HG02943 (cell line): ENCODE results near the gene SESTD1.
"Not testable (repeated sequence)": the region's sequence is repeated elsewhere in the genome, so short reads cannot be mapped to it uniquely, and the experiment has no call there.

ENCODE experiments used
- ATAC-seq: cut with Tn5 transposase; IDR thresholded peaks from one replicate; pipeline ENCODE4 v1.9.1; 2021; ENCODE audit warnings: mild to moderate bottlenecking, low read depth, moderate library complexity; ENCODE audit not compliant: unreplicated experiment

Gene SESTD1

DNA sequence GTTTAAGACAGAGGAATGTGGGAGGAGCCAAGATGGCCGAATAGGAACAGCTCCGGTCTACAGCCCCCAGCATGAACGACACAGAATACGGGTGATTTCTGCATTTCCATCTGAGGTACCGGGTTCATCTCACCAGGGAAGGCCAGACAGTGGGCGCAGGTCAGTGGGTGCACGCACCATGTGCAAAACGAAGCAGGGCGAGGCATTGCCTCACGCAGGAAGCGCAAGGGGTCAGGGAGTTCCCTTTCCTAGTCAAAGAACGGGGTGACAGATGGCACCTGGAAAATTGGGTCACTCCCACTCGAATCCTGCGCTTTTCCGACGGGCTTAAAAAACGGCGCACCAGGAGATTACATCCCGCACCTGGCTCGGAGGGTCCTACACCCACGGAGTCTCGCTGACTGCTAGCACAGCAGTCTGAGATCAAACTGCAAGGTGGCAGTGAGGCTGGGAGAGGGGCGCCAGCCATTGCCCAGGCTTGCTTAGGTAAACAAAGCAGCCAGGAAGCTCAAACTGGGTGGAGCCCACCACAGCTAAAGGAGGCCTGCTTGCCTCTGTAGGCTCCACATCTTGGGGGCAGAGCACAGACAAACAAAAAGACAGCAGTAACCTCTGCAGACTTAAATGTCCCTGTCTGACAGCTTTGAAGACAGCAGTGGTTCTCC lies 68.6 kb downstream of the SESTD1 start:
- ATAC-seq, result not testable (repeated sequence)

- ATAC-seq, result no peak
Measured at GRCh38 chr2:179195141-179195540, 69.5 kb downstream of the SESTD1 start.

DNA sequence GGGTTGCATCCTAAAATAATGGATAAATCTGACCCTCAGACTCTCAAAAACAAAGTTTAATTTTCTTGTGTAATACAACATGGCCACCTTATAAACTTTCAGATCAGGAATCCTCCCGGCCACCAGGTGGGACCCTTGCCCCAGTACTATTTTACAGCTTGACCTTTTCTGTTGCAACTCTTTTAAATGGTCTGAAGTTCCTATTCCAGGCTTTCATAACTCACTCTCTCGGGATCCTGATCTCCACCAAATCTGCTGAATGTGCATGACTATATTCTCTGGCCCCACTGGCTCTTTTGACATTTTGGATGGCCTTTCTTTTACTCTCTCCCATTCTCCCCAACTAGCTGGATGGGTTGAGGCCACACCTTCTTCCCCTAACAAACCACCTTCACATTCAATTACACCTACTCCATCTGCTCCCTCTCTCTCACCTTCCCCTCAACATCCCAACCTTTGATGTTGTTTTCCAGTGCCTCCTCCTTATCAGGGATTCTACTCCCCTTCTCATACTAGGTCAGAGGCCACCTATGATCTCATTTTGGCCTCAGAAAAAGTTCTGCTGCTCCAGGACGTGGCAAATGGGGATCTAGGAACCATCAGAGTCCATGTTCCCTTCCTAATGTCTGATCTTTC lies 70.8 kb downstream of the SESTD1 start:
- ATAC-seq, result no peak

GRCh38 chr2:179191110-179191509 lies 73.5 kb downstream of the SESTD1 start:
- no peak for ATAC-seq

GRCh38 chr2:179186126-179186525 lies 78.5 kb downstream of the SESTD1 start:
- ATAC-seq, result no peak

DNA sequence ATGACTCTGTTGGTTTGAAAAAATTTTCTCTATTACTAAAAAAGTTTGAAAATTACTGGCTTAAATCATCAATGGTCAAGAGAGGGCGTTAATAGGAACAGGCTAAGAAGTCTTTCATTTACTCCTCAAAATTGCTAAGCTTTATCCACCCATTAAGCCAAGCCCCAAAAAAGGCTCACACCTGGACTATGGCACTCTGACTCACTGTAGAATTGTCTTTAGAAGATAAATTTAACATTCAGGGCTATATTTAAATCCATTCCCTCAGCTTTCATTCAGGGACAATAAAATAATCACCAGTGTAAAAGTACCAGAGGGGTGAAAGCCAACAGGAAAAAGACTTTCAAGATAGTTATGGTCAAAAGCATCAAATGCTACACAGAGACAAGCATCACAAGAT lies 80.0 kb downstream of the SESTD1 start:
- ATAC-seq, result no peak

DNA sequence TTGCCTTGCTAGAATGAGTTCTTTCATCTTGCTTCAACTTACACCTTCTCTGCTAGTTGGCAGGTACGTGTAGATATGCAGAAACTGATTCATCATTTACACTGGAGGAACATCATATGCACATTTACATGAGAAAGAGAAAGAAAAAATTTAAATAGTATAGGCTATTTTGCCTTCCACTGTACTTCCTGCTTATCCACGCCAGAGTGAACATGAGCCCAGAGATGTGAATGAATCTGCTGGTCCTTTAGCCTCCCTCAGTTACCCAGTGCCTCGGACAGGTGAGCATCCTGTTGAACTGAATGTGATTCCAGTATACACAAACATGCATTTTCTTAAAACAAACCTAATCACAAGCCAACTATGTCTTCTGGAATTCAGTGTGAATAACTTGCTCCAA lies 83.6 kb downstream of the SESTD1 start:
- ATAC-seq, result no peak

DNA sequence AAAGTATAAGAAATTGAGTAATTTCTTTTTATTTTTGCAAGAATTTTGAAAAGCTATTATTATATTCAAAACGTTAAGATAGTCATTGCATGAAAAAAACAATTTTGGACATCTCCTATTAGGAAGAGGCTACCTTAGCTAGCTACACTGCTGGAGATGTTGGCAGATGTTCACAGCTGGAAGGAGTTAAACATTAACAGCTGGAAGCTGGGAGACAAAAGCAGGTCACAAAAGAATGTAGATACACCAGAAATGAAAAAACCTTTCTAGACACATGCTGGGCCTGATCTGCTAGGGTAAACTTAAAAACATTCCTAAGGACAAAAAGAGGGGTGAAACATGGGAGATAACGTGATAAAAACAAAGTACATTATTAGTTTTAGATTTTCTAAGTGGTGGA lies 84.4 kb downstream of the SESTD1 start:
- no peak for ATAC-seq

- no peak for ATAC-seq
Measured at GRCh38 chr2:179179719-179180118, 84.9 kb downstream of the SESTD1 start.

- no peak for ATAC-seq
Measured at GRCh38 chr2:179177694-179178093, 86.9 kb downstream of the SESTD1 start.

DNA sequence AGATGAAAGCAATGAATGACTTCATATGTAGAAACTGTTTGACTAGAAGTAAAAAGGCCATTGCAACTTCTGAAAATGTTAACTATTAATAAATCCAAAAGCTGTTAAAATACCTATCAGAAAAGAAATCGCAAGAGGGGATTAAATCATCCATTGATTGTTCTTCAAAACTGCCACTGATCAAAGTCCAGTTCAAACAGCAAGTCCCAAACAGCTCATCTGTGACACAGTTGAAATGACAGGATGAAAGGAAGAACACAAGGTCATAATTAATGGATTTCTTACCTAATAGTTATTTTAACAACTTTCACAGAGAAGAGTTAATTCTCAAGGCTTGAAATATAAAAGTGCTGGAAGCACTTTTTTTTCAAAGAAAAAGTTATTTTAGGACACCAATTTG lies 90.4 kb downstream of the SESTD1 start:
- no peak for ATAC-seq

DNA sequence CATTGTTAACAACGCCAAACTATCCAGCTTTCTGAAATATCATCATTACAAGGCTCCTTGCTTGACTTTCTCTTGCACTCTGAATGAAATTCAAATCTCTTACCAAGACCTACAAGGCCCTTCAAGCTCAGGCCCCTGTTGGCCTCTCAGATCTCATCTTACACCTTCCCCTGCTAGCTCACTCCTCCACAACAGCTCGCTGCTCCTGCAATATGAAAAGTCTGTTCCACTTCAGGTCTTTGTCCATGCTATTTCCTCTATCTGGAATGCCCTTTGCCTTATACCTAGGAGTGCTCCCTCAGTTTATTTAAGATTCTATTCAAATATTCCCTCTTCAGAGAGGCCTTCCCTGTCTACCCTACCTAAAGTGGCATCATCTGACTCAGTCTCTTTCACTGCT lies 91.7 kb downstream of the SESTD1 start:
- no peak for ATAC-seq

- ATAC-seq, result no peak
Measured at GRCh38 chr2:179171371-179171770, 93.3 kb downstream of the SESTD1 start.

DNA sequence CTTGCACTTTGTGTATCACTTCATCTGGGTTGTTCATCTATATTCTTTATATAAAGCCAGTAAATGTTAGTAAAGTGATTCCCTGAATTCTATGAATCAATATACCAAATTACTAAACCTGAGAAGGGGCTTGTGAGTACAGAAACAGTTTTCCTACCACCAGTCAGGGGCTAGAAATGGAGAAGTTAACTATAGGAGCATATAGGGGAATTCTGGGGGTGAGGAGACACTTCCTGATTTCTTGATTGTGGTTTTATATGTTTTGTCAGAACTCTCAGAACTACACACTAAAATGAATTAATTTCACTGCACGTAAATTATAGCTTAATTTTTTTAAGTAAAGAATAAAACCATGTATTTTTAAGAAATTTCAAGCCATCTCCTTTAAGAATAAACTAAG lies 93.7 kb downstream of the SESTD1 start:
- no peak for ATAC-seq

DNA sequence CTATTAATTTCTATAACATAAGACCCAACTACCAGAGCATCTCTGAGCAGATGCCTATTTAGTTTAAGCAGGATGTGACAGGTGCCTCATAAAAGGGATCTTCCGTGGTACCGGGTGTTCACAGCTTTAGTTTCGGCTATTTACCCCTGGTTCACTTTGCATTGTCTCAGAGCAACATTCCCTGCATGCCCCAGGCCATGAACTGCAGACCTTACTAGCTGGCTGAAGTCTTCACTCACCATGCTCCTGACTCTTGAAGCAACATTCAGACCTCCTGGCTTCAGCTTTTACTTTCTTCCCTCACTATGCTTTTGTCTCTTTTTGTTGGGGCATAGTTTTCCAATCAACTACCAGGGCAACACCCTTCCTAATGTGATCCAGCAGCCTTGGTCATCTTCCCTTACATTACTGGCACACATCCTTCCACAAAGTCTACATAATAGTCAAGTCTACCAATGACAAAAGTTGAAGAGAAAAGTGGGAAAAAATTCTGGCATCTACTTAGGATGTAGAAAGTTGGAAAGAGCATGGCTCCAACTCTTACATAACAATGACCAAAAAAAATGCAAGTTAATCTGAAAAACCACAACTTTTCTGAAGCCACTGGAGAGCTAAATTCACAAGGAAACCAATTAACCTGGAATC lies 99.2 kb downstream of the SESTD1 start:
- ATAC-seq, result no peak

DNA sequence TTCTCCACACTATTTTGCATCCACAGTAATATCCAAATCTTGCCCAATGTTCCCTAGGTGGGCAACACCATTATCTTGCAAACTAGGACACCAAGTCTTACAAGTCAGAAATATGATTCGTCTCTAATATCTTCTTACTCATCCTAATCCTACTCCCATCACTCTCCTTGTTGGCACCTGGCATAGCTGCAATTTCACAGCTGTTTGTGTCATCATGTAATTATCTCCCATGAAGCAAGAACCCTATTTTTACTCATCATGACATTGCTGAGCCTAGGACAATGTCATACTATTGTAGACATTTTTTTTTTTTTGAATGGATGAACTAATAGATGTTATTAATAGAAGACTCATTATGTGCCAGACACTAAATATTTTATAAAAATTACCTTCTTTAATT lies 123.4 kb downstream of the SESTD1 start:
- ATAC-seq, result no peak

- no peak for ATAC-seq
Measured at GRCh38 chr2:179140571-179140970, 124.1 kb downstream of the SESTD1 start.

GRCh38 chr2:179139506-179139905 lies 125.1 kb downstream of the SESTD1 start:
- no peak for ATAC-seq

DNA sequence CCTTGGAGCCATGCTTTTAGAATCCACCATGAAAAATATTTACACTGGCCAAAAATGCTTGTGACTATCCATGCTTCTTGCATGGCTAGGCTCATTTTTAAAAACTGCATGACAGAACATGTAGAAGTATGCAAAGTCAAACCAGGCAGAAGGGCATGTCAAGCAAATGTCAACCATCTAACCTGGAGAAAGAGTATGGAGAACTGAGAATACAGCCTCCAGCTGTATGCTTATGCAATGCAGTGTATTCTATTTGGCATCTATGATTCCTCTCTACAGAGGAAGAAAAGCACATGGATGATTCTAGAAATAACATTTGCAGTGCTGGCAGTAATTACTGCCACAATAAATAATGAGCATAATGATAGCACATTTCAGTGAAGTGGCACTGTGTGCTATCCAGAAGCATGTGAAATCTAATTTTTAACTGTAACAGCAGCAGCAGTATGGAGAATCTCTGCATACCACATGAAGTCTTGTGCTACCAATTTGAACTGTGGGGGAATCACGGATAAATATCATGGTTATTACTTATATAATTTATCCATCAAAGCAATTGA lies 127.4 kb downstream of the SESTD1 start:
- ATAC-seq, result no peak

DNA sequence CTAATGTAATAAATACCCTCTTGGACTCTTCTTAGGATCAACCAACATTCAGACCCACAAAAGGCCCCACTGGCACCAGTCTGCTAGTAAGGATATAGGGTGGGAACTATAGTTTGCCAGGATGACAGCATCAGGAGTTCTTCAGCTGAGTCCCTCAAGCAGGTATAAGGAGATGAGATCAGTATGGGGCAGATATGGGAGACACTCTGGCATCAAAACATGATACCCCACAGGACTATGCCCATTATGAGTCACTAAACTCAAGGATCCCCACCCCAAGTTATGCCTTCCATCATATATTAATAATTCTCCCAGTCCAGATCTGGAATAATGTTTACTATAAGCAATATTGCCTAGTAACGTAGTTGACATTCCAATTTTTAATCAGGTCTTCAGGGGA lies 131.6 kb downstream of the SESTD1 start:
- no peak for ATAC-seq

DNA sequence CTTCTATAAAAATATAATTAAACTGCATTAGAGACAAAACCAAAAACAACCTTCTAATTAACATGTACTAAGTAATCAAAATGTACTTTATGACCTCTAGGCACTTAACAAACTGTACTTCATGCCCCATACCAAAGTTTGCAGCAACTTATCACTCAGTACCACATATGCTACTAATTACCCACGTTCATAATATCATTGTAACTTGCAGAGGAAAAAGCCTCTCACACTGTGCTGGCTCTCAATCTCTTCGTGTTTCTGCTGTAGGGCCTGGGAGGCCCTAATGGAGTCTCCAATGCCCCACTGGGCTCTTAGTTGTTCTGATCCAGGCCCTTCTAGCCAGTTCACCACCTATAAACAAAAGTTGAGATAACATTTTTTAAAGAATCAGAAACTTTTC lies 132.6 kb downstream of the SESTD1 start:
- no peak for ATAC-seq

DNA sequence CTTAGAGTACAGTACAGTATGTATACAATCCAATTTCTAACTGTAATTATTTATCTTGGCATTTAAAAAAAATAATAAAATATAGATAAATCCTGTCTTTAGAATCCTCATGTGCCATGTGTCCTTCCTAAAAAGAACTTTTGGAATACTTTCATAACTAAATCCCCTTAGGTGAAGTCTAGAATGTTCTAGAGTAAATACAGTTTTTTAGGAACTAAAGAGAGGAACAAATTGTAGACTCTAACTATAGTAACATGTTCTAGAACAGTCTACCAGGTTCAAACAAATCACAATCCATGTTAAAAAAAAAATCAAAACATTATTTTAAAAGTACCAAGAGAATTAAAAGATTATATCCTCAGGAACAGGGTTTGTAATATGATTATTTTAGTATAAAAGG lies 134.1 kb downstream of the SESTD1 start:
- no peak for ATAC-seq
